GM18858 (cell line): ENCODE results near the gene GJB3.
"Not testable (repeated sequence)": the region's sequence is repeated elsewhere in the genome, so short reads cannot be mapped to it uniquely, and the experiment has no call there.

Experiments used
- ATAC-seq: cut with Tn5 transposase; IDR thresholded peaks from one replicate; pipeline ENCODE4 v1.9.1; 2021; ENCODE audit not compliant: unreplicated experiment

GJB3 gene

GRCh38 chr1:34781071-34781843 is at the start of gene GJB3:
GJB3 (plus strand) TSS chr1:34781214; CDS start chr1:34784763, 3,549 bp downstream.
- no peak for ATAC-seq

DNA sequence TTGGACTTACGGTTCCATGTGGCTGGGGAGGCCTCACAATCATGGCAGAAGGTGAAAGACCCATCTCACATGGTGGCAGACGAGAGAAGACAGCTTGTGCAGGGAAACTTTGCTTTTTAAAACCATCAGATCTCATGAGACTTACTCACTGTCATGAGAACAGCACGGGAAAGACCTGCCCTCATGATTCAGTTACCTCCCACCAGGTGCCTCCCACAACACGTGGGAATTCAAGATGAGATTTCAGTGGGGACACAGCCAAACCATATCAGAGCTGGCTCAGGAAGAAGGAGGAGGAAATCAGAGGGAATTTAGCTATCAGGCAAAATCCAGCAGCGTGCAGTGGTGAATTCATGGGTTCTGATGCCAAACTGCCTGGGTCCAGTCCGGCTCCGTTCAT is 48.2 kb upstream of the GJB3 start:
- ATAC-seq: not testable (repeated sequence)

GRCh38 chr1:34736692-34737091 is 44.3 kb upstream of the GJB3 start:
- no peak for ATAC-seq

DNA sequence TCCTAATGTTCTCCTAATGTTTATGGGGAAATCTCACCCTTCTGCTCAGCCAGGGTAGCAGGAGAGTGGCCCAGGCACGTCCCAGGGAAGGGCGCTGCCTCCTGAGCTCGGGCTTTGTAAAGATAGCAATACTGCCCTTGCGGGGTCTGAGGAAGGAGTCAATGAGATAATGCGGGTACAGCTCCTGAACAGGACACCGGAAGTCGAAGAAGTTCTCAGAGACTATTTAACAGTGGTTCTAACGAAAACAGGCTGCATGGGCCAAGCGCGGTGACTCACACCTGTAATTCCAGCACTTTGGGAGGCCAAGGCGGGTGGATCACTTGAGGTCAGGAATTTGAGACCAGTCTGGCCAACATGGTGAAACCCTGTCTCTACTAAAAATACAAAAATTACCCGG is 43.8 kb upstream of the GJB3 start:
- not testable (repeated sequence) for ATAC-seq

GRCh38 chr1:34739613-34740012 is 41.4 kb upstream of the GJB3 start:
- ATAC-seq: no peak

DNA sequence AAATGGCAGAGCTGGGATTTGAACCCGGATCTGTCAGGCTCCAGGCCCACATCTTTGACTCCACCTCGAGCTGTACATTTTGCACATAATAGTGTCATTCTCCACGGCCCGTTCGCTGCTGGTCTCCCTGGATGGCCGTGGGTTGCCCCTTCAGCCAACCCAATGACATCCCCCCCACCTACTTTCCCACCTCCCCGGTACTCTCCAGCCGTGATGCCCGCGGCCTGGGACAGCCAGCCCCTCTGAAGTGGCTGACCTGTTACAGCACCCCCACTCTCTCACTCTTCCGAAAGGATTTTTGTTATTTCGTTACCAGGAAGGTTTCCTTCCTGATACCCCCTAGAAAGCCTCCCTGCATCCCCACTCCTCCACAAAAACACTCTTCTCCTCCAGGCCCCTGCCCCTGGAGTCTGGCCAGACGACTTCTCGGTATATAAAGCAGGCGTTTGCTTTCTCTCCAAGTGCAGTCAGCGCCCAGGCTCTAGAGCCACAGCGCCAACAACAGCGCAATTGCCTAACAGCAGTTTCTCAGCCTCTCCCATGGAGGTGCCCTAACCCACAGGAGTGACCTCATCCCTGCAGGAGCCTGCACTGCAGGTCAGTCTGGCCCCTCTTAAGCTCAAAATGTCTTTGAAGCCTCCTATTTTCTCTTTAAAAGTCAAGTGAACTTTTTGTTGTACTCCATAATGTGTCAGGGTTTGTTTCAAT is 40.7 kb upstream of the GJB3 start:
- no peak for ATAC-seq

DNA sequence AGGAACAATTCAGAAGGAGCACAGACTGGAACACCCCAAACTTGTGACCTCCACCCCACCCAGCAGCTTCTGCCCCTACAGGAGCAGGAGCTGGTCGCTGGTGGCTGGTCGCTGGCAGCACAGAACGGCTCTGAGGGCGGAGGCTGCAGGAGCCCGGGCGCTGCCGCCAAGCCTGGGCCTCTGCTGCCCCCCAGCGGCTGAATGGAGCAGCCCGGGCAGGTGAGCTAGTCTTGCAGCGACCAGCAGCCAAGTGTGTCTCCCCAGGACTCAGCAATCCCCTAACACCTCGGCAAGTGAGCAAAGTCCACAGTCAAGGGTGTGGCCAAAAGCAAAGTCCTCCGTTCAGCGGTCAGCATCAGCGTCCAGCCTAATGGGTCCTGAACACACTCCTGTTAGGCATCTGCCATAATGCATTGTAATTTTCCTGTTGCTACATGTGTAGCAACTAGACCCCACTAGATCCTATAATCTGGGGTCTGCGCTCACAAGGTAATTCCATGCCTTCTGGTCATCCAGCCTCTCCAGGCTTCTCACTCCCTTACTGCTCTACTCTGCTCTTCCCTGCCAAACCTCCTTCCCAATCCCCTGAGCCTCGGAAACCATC is 38.2 kb upstream of the GJB3 start:
- no peak for ATAC-seq

DNA sequence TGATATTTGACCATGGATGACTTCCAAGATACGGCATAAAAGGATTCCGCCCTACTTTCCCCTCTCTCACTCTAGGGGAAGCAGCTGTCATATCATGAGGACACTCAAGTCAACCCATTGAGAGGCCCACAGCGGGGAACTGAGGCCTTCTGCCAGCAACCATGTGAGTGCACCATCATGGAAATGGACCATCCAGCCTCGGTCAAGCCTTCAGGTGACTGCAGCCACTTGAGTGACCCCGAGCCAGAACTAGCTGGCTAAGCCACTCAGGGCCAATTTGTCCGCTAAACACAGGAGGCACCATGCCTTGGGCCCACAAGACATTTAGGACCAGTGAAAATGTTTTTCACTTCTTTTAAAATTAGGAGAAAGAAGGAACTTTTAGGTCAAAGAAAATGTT is 37.2 kb upstream of the GJB3 start:
- ATAC-seq: no peak

GRCh38 chr1:34744851-34745250 is 36.2 kb upstream of the GJB3 start:
- no peak for ATAC-seq

DNA sequence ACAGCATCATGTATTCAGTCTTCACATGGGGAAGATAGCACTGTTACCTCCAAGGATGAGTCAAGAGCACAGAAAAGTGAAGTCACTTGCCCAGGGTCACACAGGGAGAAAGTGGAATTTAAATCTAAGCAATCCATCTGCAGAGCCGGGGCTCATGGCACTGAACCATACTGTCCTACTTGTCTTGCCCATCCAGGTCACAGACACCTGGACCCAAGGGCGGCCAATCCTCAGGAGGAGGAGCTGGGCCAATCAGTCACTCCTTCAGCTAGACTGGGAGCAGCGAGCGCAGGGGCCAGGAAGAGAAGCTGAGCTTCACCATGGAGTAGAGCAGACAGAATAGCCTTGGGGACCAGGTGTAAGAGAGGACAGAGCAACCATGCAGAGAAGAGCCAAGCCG is 35.3 kb upstream of the GJB3 start:
- ATAC-seq: no peak

DNA sequence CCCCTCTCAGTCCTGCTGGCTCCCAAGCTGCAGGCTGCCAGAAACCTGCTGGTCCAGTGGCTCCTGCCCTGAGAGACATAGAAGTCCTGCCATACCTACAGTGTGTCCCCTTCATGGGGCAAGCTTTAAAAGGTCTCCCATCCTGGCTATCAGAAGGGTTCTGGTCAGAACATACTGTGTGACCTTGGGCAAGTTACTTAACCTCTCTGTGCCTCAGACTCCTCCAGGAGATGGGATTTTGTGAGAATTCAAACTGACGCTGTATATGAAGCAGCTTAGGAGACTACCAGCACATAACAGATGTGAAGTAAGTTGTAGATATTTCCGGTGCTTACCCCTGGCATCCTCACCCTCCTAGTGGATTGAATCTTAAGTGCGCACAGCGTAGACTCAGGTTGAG is 34.9 kb upstream of the GJB3 start:
- ATAC-seq: no peak

DNA sequence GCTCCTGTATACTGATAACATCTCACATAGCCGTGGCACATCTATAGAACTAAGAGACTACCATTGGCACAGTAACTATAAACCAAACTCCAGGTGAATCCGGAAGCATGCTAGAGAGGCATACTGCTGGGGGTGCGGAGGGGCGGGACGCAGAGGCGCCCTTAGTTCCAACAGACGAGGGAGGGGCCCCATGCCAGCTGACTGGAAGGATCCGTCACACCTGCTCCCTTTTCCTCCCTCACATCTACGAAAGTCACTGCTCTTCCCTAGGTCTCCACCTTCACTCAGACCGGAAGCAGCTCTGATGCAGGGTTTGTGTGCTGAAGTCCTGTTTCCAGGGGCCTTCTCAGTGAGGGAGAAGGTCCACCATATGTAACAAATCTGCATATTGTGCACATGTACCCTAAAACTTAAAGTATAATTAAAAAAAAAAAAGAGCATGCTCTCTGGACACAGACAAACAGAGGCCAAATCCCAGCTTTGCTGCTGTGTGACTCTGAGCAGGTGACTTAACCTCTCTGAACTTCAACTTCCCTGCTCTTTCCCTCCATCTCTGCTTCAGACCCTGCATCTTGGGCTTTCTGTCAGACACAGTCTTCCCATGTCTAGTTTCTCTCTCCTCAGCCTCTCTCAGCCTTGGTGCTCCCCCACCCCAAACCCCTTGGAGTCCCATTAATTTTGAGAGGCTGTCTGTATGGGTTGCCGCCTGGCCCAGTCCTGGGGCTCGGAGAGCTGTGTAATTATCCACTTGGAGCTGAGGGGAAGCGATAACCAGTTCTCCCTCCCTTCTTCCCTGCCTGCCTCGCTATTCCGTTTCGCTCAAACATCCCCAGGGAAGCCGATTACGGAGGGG is 34.0 kb upstream of the GJB3 start:
- no peak for ATAC-seq

GRCh38 chr1:34747638-34747941 is 33.4 kb upstream of the GJB3 start:
- ATAC-seq: no peak

GRCh38 chr1:34749992-34750391 is 31.0 kb upstream of the GJB3 start:
- no peak for ATAC-seq

- ATAC-seq: no peak
Observed at GRCh38 chr1:34750610-34751009, 30.4 kb upstream of the GJB3 start.

GRCh38 chr1:34753163-34753562 is 27.9 kb upstream of the GJB3 start:
- no peak for ATAC-seq

DNA sequence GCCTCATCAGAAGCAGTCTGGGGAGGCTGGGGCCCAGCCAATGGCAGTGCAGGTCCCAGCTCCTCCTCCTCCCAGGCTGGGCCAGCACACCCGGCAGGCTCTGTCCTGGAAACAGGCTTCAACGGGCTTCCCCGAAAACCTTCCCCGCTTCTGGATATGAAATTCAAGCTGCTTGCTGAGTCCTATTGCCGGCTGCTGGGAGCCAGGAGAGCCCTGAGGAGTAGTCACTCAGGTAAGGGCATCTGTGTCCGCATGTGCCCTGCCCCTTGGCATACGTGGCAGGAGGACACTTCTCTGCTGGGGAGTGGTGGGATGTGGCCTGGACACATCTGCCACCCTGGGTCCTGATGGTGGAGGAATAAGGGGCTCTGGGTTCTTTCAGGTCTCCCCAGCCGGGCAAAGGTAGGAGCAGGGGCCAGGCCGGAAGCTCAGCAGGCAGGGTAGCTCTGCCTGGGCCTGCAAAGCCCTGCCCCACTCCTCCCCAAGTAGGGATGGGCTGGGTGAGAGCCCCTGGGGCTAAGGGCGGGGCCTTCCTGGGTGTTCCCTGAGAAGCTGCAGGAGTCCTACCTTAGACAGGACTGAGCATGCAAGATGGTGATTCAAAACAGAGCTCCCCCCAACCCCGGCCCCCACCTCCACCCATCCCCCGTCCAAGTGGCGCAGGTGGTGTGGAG is 25.9 kb upstream of the GJB3 start, which contains the start of gene GJB5:
Gene GJB5, plus strand, starts transcription at position 84 of the 674 bp plus-strand sequence. CDS start 2,284 bp downstream, outside the sequence.
- no peak for ATAC-seq

- no peak for ATAC-seq
Observed at GRCh38 chr1:34755961-34756360, 25.1 kb upstream of the GJB3 start.

DNA sequence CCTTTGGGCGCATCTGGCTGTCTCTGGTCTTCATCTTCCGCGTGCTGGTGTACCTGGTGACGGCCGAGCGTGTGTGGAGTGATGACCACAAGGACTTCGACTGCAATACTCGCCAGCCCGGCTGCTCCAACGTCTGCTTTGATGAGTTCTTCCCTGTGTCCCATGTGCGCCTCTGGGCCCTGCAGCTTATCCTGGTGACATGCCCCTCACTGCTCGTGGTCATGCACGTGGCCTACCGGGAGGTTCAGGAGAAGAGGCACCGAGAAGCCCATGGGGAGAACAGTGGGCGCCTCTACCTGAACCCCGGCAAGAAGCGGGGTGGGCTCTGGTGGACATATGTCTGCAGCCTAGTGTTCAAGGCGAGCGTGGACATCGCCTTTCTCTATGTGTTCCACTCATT is 23.6 kb upstream of the GJB3 start:
- ATAC-seq: no peak

DNA sequence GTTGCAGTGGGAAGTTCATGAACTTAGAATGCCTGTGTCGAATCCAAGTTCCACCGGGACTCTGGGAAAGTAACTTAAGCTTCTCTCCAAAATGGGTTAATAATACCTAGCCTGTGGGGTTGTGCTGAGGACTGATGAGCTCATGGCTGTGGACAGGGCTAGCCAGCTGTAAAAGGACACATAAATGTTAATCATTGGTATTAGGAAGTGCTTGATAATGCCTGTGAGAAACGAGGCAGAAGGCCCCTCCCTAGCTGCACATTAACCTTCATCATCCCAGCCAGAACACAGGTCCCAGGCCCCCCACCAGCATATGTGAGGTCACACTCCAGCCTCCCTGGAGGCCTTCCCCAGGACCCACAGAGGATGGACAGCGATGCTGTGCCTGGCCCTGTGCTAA is 22.3 kb upstream of the GJB3 start:
- ATAC-seq: no peak
